IPS-18c (cell line): ENCODE measurements around the gene RHBDF1.
A peak's percentile ranks its signal among the peaks of the same experiment; 100 is the strongest.
"Not testable (repeated sequence)": the region's sequence is repeated elsewhere in the genome, so short reads cannot be mapped to it uniquely, and the experiment has no call there.

ENCODE experiments used
- H3K4me3 ChIP-seq: 2 replicates; pipeline ENCODE4 v1.7.0; 2013; ENCODE audit warnings: low read depth, mild to moderate bottlenecking, low read length, moderate library complexity; ENCODE audit not compliant: insufficient read depth
- H3K9me3 ChIP-seq: one replicate; pipeline ENCODE4 v1.6.1; 2013; ENCODE audit warnings: mild to moderate bottlenecking, low read length, moderate library complexity; ENCODE audit not compliant: control insufficient read depth, insufficient read depth

RHBDF1 gene

DNA sequence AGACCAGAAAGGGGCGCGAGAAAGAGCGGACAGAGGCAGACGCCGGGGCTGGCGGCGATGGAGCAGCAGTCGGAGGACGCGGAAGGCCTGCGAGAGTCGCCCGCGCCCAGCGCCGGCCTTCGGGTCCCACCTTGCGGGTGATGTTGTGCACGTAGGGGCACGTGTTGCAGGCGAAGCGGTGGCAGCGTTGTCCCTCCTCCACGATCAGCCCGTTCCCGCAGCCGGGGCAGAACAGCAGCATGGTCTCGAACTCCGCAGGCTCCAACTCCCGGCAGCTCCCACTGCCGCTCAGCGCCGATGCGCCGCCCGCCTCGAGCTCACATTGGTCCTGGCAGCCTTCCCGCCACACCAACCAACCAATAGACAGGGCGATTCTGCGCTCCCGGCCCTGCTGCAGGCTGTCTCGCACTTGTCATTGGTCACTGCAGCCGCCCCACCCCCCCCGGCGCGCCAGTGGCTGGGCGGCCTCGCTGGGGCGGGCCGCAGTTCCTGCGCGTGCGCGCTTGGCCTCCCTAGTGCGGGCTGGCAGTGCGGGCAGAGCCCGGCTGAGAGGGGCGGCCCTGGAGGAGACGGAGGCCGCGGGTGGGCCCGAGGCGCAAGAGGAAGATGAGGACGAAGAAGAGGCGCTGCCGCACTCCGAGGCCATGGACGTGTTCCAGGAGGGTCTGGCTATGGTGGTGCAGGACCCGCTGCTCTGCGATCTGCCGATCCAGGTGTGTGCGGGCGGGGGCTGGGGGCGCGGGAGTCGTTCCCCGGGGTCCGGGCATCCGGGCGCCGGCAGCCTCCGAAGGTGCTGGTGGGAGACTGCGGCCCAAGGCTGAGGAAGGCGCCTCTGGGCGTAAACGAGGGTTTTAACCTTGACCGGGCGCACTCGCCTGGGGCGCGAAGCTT is 18.8 kb downstream of the RHBDF1 start, which contains the start of the genes POLR3K and SNRNP25:
POLR3K (minus strand) TSS at position 263 of the 891 bp plus-strand sequence; CDS start at position 241, 22 bp downstream.
SNRNP25 (plus strand) TSS at position 483 of the 891 bp plus-strand sequence; CDS start at position 672, 189 bp downstream.
- peak within 1 kb of the TSS; percentile 95 for H3K4me3 ChIP-seq
- no peaks in the 10 kb centered on the region for H3K9me3 ChIP-seq

GRCh38 chr16:50769-51591 is 21.5 kb downstream of the RHBDF1 start:
- no peaks in the 10 kb centered on the region for H3K9me3 ChIP-seq
- H3K4me3 ChIP-seq: no peak overlapping the region

DNA sequence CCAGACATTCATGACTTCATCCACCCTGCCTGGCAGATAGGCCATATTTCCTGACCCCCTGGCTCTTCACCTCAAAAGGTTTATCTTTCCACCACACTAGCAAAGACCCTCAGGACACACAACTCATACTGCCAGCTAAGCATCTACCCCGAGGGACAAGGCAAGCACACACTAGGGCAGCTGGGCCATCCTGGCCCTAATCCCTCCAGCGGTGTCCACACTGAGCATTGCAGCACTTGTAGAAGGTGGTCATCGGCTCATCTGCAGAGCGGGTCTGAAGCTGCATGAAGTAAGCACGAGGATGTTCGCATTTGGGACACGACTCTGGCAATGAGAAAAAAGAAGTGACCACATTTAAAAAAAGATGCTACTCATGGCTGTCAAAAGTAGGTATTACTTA is 25.2 kb downstream of the RHBDF1 start:
- peaks cover 2% of the 10 kb centered on the region for H3K9me3 ChIP-seq
- H3K4me3 ChIP-seq: no peak overlapping the region

DNA sequence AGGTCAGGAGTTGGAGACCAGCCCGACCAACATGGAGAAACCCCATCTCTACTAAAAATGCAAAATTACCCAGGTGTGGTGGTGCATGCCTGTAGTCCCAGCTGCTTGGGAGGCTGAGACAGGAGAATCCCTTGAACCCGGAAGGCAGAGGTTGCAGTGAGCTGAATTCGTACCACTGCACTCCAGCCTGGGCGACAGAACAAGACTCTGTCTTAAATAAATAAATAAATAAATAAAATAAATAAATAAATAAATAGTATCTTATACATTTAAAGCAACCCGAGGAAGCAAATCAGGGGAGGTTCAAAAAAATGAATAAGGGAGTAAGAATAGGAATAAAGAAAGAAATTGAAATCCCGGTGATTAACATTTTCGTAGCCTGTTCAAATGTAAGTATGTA is 25.9 kb downstream of the RHBDF1 start:
- H3K4me3 ChIP-seq, H3K9me3 ChIP-seq: not testable (repeated sequence)

GRCh38 chr16:45454-45853 is 27.0 kb downstream of the RHBDF1 start:
- H3K4me3 ChIP-seq: no peak overlapping the region
- H3K9me3 ChIP-seq: peaks cover 2% of the 10 kb centered on the region

- peaks cover 2% of the 10 kb centered on the region for H3K9me3 ChIP-seq
- H3K4me3 ChIP-seq: no peak overlapping the region
Measured at GRCh38 chr16:44655-45054, 27.8 kb downstream of the RHBDF1 start.

DNA sequence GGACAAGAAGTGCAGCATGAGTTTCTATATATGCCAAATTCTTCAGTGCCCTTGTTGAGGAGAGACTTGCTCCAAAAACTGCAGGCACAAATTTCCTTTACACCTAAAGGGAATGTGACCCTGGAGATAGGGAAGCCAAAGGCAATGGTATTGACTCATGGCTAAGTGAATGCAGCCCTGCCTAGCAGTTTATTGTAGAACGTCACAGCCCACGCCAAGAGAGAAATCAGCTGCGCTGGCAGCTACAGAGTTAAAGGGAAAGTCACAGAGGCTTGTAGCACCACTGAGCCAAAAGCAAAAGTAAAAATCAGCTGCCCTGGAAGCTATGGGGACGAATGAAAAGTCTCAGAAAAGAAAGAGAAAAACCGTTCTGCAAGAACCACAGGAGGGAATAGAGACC is 29.1 kb downstream of the RHBDF1 start:
- no peak overlapping the region for H3K4me3 ChIP-seq
- peaks cover 2% of the 10 kb centered on the region for H3K9me3 ChIP-seq

GRCh38 chr16:42691-43090 is 29.7 kb downstream of the RHBDF1 start:
- no peak overlapping the region for H3K4me3 ChIP-seq
- H3K9me3 ChIP-seq: peaks cover 2% of the 10 kb centered on the region

DNA sequence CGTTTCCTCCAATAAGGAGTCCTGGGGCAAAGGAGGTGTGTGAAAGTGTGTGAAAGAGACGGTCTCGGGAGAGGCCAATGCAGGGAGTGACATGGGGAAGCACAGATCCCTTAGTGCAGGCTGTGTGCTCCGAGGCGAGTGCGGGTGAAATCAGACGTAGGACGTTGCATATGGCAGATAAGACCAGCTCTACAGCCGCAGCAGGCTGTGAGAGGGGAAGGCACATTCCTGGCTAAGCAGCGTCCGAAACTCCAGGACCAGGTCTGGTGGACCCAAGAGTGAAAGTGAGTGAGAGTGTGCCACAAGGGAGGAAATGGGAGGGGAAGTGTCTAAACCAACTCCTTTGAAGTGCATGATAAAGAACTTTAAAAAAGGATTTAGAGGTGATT is 30.4 kb downstream of the RHBDF1 start:
- Histone ChIP-seq H3K4me3 (no peak overlapping the region), H3K9me3 (peaks cover 2% of the 10 kb centered on the region)

DNA sequence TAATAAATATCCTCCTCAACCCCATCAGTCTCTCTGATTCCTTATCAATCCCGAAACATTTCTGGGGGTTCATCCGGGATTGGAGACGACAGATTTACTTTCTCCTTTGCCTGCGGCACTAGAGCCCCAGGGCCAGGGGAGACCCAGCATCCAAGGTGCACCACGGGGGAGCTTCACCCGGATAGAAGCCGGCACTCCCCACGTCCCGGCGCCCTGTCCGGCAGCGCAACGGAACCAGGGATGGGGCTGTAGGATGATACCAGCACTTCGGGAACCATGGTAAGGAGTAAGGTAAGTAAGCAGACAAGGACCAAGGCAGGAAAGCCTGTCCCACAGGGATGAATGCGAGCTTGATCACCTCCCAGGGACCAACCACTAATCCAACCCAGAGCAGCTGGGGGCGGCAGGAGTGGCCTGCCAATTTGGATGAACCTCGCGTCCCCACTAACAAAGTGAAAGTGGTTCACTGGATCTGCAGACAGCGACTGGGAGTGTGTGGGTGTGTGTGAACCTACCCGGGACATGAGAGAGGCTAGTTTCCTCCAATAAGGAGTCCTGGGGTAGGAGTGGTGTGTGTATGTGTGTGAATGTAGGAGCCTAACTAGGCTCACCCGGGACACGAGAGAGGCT is 30.9 kb downstream of the RHBDF1 start:
- peaks cover 2% of the 10 kb centered on the region for H3K9me3 ChIP-seq
- H3K4me3 ChIP-seq: no peak overlapping the region

DNA sequence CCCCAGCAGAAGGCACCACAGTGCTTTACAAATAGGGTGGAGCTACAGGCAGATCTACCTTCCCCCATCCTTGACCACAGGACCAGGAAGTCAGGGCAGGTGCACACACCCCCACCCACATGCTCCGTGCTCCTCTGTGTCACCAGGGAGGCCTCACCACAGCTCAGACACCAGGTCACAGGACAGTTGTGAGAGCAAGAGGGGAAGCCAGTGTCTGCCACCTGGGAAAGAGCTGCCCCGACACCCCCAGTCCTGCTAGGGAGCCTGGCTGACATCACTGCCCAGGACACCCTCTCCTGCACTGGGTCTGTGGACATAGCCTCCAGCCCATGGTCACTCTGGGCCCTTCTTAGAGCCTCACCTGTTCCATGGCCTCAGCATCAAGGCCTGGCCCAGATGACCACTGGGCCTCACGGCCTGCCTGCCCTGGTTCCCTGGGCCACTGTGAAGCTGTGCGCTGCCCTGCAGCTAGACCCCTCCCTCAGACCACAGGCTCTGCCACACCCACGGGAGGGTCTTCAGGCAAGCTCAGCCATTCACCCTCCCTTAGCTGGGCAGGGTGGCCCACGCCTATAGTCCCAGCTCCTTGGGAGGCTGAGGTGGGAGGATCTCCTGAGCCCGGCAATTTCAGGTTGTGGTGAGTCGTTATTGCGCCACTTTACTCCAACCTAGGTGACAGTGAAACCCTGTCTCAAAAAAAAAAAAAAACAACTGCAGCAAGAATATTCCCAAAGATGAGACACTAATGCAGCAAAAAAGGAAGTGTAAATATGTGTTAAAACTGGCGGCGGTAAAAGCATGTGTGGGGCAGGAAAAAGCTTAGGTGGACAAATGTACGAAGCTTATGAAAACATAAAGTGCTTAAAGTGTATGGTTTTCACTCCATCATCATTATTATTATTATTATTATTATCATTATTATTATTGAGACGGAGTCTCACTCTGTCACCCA is 33.2 kb downstream of the RHBDF1 start:
- no peak overlapping the region for H3K4me3 ChIP-seq
- peaks cover 2% of the 10 kb centered on the region for H3K9me3 ChIP-seq

GRCh38 chr16:38206-38605 is 34.2 kb downstream of the RHBDF1 start:
- not testable (repeated sequence) for H3K4me3 ChIP-seq

DNA sequence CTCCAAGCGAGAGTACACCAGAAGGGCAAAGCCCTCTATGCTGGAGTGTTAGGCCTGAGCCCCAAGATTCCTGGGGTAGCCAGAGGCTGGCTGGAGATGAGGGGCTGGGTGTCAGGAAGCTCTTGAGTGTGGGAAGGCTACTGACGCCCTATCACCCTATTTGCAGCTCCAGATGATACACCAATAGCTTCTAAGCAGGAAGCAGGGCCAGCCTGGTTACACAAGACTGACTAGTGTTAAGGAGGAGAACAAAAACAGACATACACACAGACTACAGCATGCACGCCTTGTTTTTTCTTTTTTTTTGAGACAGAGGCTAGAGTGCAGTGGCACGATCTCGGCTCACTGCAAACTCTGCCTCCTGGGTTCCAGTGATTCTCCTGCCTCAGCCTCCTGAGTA is 34.9 kb downstream of the RHBDF1 start:
- no peak overlapping the region for H3K4me3 ChIP-seq
- H3K9me3 ChIP-seq: peaks cover 2% of the 10 kb centered on the region

More at GRCh38 chr16:38206-38605, 34.2 kb downstream of the RHBDF1 start:
- not testable (repeated sequence) for H3K9me3 ChIP-seq

- Histone ChIP-seq H3K9me3 (no peaks in the 10 kb centered on the region), H3K4me3 (no peak overlapping the region)
Measured at GRCh38 chr16:36336-36984, 36.0 kb downstream of the RHBDF1 start.

GRCh38 chr16:35678-36305 is 36.6 kb downstream of the RHBDF1 start:
- no peaks in the 10 kb centered on the region for H3K9me3 ChIP-seq

More at GRCh38 chr16:35678-36305, 36.6 kb downstream of the RHBDF1 start:
- H3K4me3 ChIP-seq: no peak overlapping the region
